K562 (cell line): ENCODE measurements around the gene PPY. TPM values are rescaled to one million over a fixed set of nuclear protein-coding genes. Genes with fewer than 3 reads are reported as not detected.

Experiments
- ATAC-seq: fragments of 200-7000 bp; cut with Tn5 transposase; 3 replicates; pipeline ENCODE4 v1.9.1; 2020; ENCODE audit warnings: moderate library complexity
- BruUV-seq: library from RNA; stranded (reverse); fragments of 400-500 nt; replicated peaks from 2 replicates; lab custom pipeline; 2021; lab: Mats Ljungman, UMichigan
- CTCF ChIA-PET: fragments of 300-600 bp; formaldehyde crosslinking; extraction: SDS; loops from one replicate; lab custom pipeline; 2021; ENCODE audit warnings: low intra/inter-chr PET ratio; lab: Yijun Ruan, JAX
- POLR2A ChIA-PET: fragments of 300-600, 350-650 bp; sonication (Branson Sonifier 250); formaldehyde crosslinking; extraction: SDS; loops from one replicate; lab custom pipeline; 2021; ENCODE audit warnings: antibody characterized with exemption, inconsistent platforms; lab: Yijun Ruan, JAX
- DNase-seq, 4 experiments: peaks; one replicate each; pipeline versions ENCODE4 v3.0.0 to v3.0.0-alpha.2; 2011 to 2018; ENCODE audit warnings: low spot score in 3 of 4, mixed read lengths in 3 of 4; ENCODE audit errors: extremely low read depth in 1 of 4
- FAIRE-seq: peaks from 2 replicates; lab custom pipeline; 2011; peaks lifted over from hg19 to GRCh38; lab: Jason Lieb, UNC
- H2AFZ ChIP-seq: 2 replicates; pipeline ENCODE4 v1.6.0; 2011; ENCODE audit warnings: low read depth, low read length, control low read depth, inconsistent platforms
- H3K27ac ChIP-seq: fragments of 200-600 bp; 3 replicates; pipeline ENCODE4 v1.8.0; 2011; ENCODE audit warnings: low read depth, mild to moderate bottlenecking, control low read depth, inconsistent platforms, low read length, moderate library complexity, mixed read lengths; ENCODE audit errors: extremely low read depth
- H3K27me3 ChIP-seq, 2 experiments: fragments of 300-600 bp in 1 of 2; 2 replicates in 1 of 2; 3 replicates in 1 of 2; pipeline versions ENCODE4 v1.6.0 to v1.8.0; 2011; ENCODE audit warnings: inconsistent platforms in 2 of 2, low read length in 2 of 2, mild to moderate bottlenecking in 1 of 2, mixed read lengths in 1 of 2, moderate library complexity in 1 of 2; ENCODE audit not compliant: control insufficient read depth in 2 of 2, insufficient read depth in 2 of 2
- H3K36me3 ChIP-seq: fragments of 300-600 bp; 3 replicates; pipeline ENCODE4 v1.8.0; 2011; ENCODE audit warnings: mild to moderate bottlenecking, low read length, inconsistent platforms; ENCODE audit not compliant: control insufficient read depth, insufficient read depth
- H3K4me1 ChIP-seq, 2 experiments: fragments of 200-600 bp in 1 of 2; replicated peaks in 1 of 2; 2 replicates in 1 of 2; 3 replicates in 1 of 2; pipeline versions ENCODE4 v1.5.1 to v1.8.0; 2011; ENCODE audit warnings: inconsistent platforms in 2 of 2, low read length in 2 of 2, mild to moderate bottlenecking in 1 of 2, mixed read lengths in 1 of 2, moderate library complexity in 1 of 2; ENCODE audit not compliant: control insufficient read depth in 2 of 2, insufficient read depth in 2 of 2
- H3K4me2 ChIP-seq: 2 replicates; pipeline ENCODE4 v1.6.1; 2011; ENCODE audit warnings: low read length, control low read depth, inconsistent platforms, mixed read lengths; ENCODE audit not compliant: insufficient read depth
- H3K4me3 ChIP-seq: fragments of 200-600 bp; sonication (generic), shearing (Covaris generic); 2 replicates; pipeline ENCODE4 v1.5.1; 2016; ENCODE audit warnings: control low read depth, inconsistent platforms
- H3K79me2 ChIP-seq: fragments of 200-600 bp; 3 replicates; pipeline ENCODE4 v1.8.0; 2011; ENCODE audit warnings: low read length, inconsistent platforms; ENCODE audit not compliant: control insufficient read depth, insufficient read depth
- H3K9ac ChIP-seq, 2 experiments: 2 replicates each; pipeline versions ENCODE4 v1.6.0 to v1.6.1; 2011; ENCODE audit warnings: low read depth in 2 of 2, low read length in 2 of 2, control low read depth in 1 of 2, inconsistent platforms in 1 of 2, mild to moderate bottlenecking in 1 of 2, mixed read lengths in 1 of 2; ENCODE audit not compliant: insufficient read depth in 1 of 2
- H3K9me1 ChIP-seq: one replicate; pipeline ENCODE4 v1.6.0; 2011; ENCODE audit warnings: inconsistent platforms, mild to moderate bottlenecking, low read length, moderate library complexity; ENCODE audit not compliant: control insufficient read depth, insufficient read depth
- H3K9me3 ChIP-seq: replicated peaks from 2 replicates; pipeline ENCODE4 v1.5.1; 2011; ENCODE audit warnings: low read depth, low read length, inconsistent platforms; ENCODE audit not compliant: control insufficient read depth, insufficient read depth
- H4K20me1 ChIP-seq: replicated peaks from 2 replicates; pipeline ENCODE4 v1.6.1; 2011; ENCODE audit warnings: low read length, inconsistent platforms, mixed read lengths; ENCODE audit not compliant: control insufficient read depth, insufficient read depth
- FOXK2 ChIP-seq, 2 experiments: fragments of 450-650 bp; IDR thresholded peaks in 1 of 2; conservative IDR thresholded peaks in 1 of 2; 2 replicates each; pipeline ENCODE4 v1.6.1; 2016; ENCODE audit warnings: low read depth in 2 of 2, mild to moderate bottlenecking in 1 of 2
- PCBP1 ChIP-seq: fragments of 200-400 bp; formaldehyde crosslinking; IDR thresholded peaks from 2 replicates; pipeline ENCODE4 v1.6.1; 2018; ENCODE audit warnings: mild to moderate bottlenecking, low read depth, low read length; ENCODE audit not compliant: poor library complexity, severe bottlenecking
- SNIP1 ChIP-seq: fragments of 450-650 bp; IDR thresholded peaks from 2 replicates; pipeline ENCODE4 v1.7.1; 2017; ENCODE audit warnings: low read depth, mild to moderate bottlenecking
- SPI1 ChIP-seq: IDR thresholded peaks from 2 replicates; pipeline ENCODE4 v1.6.1; 2011; ENCODE audit warnings: low read depth, low read length, control low read depth, borderline replicate concordance
- ZNF121 ChIP-seq: sonication (generic); formaldehyde crosslinking; conservative IDR thresholded peaks from 2 replicates; pipeline ENCODE4 v1.8.0; 2022; ENCODE audit warnings: missing genetic modification reagents
- ZNF253 ChIP-seq: fragments of 250-450 bp; sonication (Bioruptor Pico); conservative IDR thresholded peaks from 2 replicates; pipeline ENCODE4 v1.6.1; 2021; ENCODE audit warnings: mild to moderate bottlenecking
- WGBS: fragments of 100-300 bp; shearing (Covaris generic); methylation state at CpG from one replicate; pipeline ENCODE4 v1.1.6; 2016; ENCODE audit warnings: low coverage, mixed read lengths; ENCODE audit not compliant: insufficient coverage; ENCODE audit errors: missing lambda C conversion rate; 5-methylcytosine and 5-hydroxymethylcytosine counted together
- in situ Hi-C: fragments of 300-500 bp; cut with MboI; formaldehyde crosslinking; loops from 4 replicates; pipeline ENCODE4 v1.15.0; 2018; ENCODE audit warnings: inconsistent platforms, mixed read lengths
- intact Hi-C: fragments of 100-400 bp; cut with micrococcal nuclease; formaldehyde crosslinking; loops from 2 replicates; pipeline ENCODE4 v1.14.2; 2022
- polyA plus RNA-seq, 8 experiments: library from polyadenylated mRNA; depleted of rRNA in 4 of 8; stranded (reverse) in 5 of 8; unstranded in 3 of 8; fragments of >200 nt; fragmentation: Nextera tagmentation in 2 of 8; fragmentation: Illumina TruSeq in 1 of 8; extraction: Ambion mirVana in 2 of 8; extraction: Trizol in 1 of 8; gene quantifications; 2 replicates each; pipeline versions ENCODE4 v1.2.1 to v1.2.3, GENCODE V29; 2011 to 2014; ENCODE audit warnings: inconsistent platforms in 1 of 8, missing spikeins in 1 of 8
- total RNA-seq, 7 experiments: library from RNA; depleted of rRNA in 6 of 7; stranded (reverse); fragments of >200 nt in 6 of 7; fragmentation: Illumina TruSeq in 2 of 7; extraction: Trizol in 2 of 7; gene quantifications; 2 replicates each; pipeline versions ENCODE4 v1.2.1 to v1.2.3, GENCODE V29; 2011 to 2021; ENCODE audit warnings: low replicate concordance in 1 of 7
- TF ChIP-seq, protein P1 (sequence below), 2 experiments: IDR thresholded peaks in 1 of 2; conservative IDR thresholded peaks in 1 of 2; 2 replicates each; pipeline ENCODE4 v1.6.1; 2016; ENCODE audit warnings: low read depth in 2 of 2, mild to moderate bottlenecking in 1 of 2, missing compliant biosample characterization in 1 of 2, missing genetic modification characterization in 1 of 2, moderate library complexity in 1 of 2
- TF ChIP-seq, protein P2 (sequence below), 2 experiments: fragments of 450-650 bp in 1 of 2; sonication (generic) in 1 of 2; formaldehyde crosslinking in 1 of 2; IDR thresholded peaks in 1 of 2; conservative IDR thresholded peaks in 1 of 2; 2 replicates each; pipeline versions ENCODE4 v1.6.1 to v1.8.1; 2016 to 2023; ENCODE audit warnings: mild to moderate bottlenecking in 2 of 2, moderate library complexity in 2 of 2, inconsistent platforms in 1 of 2, missing genetic modification reagents in 1 of 2
- TF ChIP-seq, protein P3 (sequence below): fragments of 250-450 bp; sonication (Bioruptor Pico); IDR thresholded peaks from 2 replicates; pipeline ENCODE4 v1.5.1; 2021; ENCODE audit warnings: mild to moderate bottlenecking

PPY gene
- total and polyA plus RNA-seq, 9 of the 15 experiments (the other 6 are each of a cell fraction or from before 2014, with no cell fraction given) = not detected

GRCh38 chr17:43909537-43910231, 32.6 kb downstream of the PPY start (continued):
- TF ChIP-seq ZNF253 (CRISPR knock-in tag) = no peak
- TF ChIP-seq, protein P1, sequence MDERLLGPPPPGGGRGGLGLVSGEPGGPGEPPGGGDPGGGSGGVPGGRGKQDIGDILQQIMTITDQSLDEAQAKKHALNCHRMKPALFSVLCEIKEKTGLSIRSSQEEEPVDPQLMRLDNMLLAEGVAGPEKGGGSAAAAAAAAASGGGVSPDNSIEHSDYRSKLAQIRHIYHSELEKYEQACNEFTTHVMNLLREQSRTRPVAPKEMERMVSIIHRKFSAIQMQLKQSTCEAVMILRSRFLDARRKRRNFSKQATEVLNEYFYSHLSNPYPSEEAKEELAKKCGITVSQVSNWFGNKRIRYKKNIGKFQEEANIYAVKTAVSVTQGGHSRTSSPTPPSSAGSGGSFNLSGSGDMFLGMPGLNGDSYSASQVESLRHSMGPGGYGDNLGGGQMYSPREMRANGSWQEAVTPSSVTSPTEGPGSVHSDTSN (CRISPR knock-in tag; IDR thresholded peaks at IDR 0.05; ENCODE audit: low read depth) = no peak
- TF ChIP-seq, protein P1 (tag; conservative IDR thresholded peaks at IDR 0.05; ENCODE audit: low read depth) = no peak
- no peak for TF ChIP-seq PCBP1
- TF ChIP-seq SPI1 = no peak
- TF ChIP-seq, all 486 proteins: peak for 0

DNA sequence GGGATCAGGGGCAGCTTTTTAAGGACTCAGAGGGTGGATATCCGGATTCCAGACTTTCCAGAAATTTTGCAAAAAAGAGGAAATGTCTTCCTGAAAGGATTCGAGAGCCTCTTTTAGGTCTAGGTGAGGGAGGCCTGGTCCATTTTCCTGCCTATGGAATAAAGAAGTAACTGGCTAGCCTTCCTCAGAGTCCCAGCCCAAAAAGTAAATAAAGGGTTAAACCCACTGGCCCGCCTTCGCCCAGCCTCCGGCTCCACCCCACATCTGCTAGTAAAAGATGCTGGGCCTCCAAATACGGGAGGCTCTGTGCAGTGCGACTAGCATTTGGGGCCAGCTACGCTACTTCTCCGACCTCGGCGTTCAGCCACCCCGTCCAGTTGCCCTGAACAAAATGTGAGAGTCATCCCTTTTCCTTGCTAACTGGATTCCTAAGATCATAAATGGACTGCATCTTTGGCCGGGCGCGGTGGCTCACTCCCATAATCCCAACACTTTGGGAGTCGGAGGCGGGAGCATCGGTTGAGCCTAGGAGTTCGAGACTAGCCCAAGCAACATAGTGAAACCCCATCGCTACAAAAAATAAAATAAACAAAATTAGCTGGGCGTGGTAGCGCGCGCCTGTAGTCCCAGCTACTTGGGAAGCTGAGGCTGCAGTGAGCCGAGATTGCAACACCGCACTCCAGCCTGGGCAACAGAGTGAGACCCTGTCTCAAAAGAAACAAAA, 34.1 kb downstream of the PPY start:
- H3K79me2 ChIP-seq = no peaks in the 10 kb centered on the region
- peaks cover 27 to 62% of the 10 kb centered on the region in 2 experiments for H3K27me3 ChIP-seq
- peaks cover 0 to 23% of the 10 kb centered on the region in 2 experiments; a peak in 3 of 5 replicates for H3K4me1 ChIP-seq
- peaks cover 6% of the 10 kb centered on the region; the same call in 1 of the 2 replicates for H4K20me1 ChIP-seq
- H3K9me3 ChIP-seq = no peaks in the 10 kb centered on the region
- intact Hi-C loops = no loop called here
- peak overlapping the region; percentile 88; the same call in 1 of the 2 replicates for H2AFZ ChIP-seq
- 14% methylated on average over 23 of the region's 26 CpGs for WGBS
- H3K9ac ChIP-seq = 0 out of 4 replicates have a peak overlapping the region, but pooled peaks of 1 of the 2 experiments have one; percentile 15
- H3K9me1 ChIP-seq = no peaks in the 10 kb centered on the region
- in situ Hi-C loops = no loop called here
- peak; percentile 62 to 78 (median 70) for DNase-seq
- ChIA-PET CTCF (interaction anchor here (0.5 to 1.5 kb wide), 3 partner anchors 75 to 88 kb away, joined by 3 to 9 read pairs (median 3); no protein-coding TSS in a partner anchor), POLR2A (interaction anchor here (0.6 to 1.0 kb wide), 5 partner anchors 9 to 468 kb away, joined by 3 to 4 read pairs (median 3); no protein-coding TSS in a partner anchor)
- H3K4me2 ChIP-seq = peak overlapping the region; percentile 74; the same call in 1 of the 2 replicates
- ATAC-seq = peak; percentile 82
- FAIRE-seq = peak; percentile 62
- no TSS peak for BruUV-seq
- H3K4me3 ChIP-seq = no peak overlapping the region
- H3K36me3 ChIP-seq = no peaks in the 10 kb centered on the region
- H3K27ac ChIP-seq = no peak overlapping the region
- TF ChIP-seq, protein P2, sequence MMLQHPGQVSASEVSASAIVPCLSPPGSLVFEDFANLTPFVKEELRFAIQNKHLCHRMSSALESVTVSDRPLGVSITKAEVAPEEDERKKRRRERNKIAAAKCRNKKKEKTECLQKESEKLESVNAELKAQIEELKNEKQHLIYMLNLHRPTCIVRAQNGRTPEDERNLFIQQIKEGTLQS (IDR thresholded peaks at IDR 0.05) = no peak
- TF ChIP-seq, protein P2 (CRISPR knock-in tag; conservative IDR thresholded peaks at IDR 0.05) = no peak
- peak; percentile 41; the same call in 1 of the 2 replicates for TF ChIP-seq ZNF121 (CRISPR knock-in tag)
- TF ChIP-seq FOXK2 (conservative IDR thresholded peaks at IDR 0.05 in 1 of 2, IDR thresholded peaks at IDR 0.05 in 1 of 2; ENCODE audit: low read depth in 2 of 2) = no peak
- TF ChIP-seq SNIP1 = peak; percentile 37; the same call in 1 of the 2 replicates
- TF ChIP-seq, protein P3, sequence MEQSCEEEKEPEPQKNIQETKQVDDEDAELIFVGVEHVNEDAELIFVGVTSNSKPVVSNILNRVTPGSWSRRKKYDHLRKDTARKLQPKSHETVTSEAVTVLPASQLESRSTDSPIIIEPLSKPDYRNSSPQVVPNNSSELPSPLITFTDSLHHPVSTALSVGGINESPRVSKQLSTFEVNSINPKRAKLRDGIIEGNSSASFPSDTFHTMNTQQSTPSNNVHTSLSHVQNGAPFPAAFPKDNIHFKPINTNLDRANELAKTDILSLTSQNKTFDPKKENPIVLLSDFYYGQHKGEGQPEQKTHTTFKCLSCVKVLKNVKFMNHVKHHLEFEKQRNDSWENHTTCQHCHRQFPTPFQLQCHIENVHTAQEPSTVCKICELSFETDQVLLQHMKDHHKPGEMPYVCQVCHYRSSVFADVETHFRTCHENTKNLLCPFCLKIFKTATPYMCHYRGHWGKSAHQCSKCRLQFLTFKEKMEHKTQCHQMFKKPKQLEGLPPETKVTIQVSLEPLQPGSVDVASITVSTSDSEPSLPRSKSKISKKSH = no peak
